HT1080 (cell line): ENCODE measurements around the gene PROP1. TPM values are rescaled to one million over a fixed set of nuclear protein-coding genes. Genes with fewer than 3 reads are reported as not detected.
"Not testable (repeated sequence)": the region's sequence is repeated elsewhere in the genome, so short reads cannot be mapped to it uniquely, and the experiment has no call there.

Source experiments
- DNase-seq: peaks from one replicate; pipeline ENCODE4 v3.0.0-alpha.2; 2015; ENCODE audit warnings: low read depth
- total RNA-seq: library from RNA; depleted of rRNA; stranded (reverse); fragments of >200 nt; shearing (Covaris generic); gene quantifications from 2 replicates; pipeline ENCODE4 v1.2.3, GENCODE V29; 2014; rRNA removed

The PROP1 gene
- total RNA-seq, 1 experiment from 2014 or later: not detected

- DNase-seq: not testable (repeated sequence)
Observed at GRCh38 chr5:177945601-177946283, 50.3 kb downstream of the PROP1 start.

GRCh38 chr5:177945145-177945544, 50.9 kb downstream of the PROP1 start:
- not testable (repeated sequence) for DNase-seq

GRCh38 chr5:177943805-177944736, 52.0 kb downstream of the PROP1 start:
- DNase-seq: not testable (repeated sequence)

- not testable (repeated sequence) for DNase-seq
Observed at GRCh38 chr5:177942896-177943295, 53.1 kb downstream of the PROP1 start.

Other genes with a start within 250 kb of the PROP1 start
- gene FAM153A, start 213.3 kb downstream of the PROP1 start, total RNA-seq: 1.4 and 3.5 TPM in 2 replicates
- 0.03 and 0.08 TPM in 2 replicates for gene N4BP3, start 117.3 kb upstream of the PROP1 start, total RNA-seq
- gene RMND5B, start 134.8 kb upstream of the PROP1 start, total RNA-seq: 23.0 and 24.4 TPM in 2 replicates
- 521 and 563 TPM in 2 replicates for gene NHP2, start 157.6 kb upstream of the PROP1 start, total RNA-seq
- not detected in 2 replicates for gene GMCL2, start 191.1 kb upstream of the PROP1 start, total RNA-seq
- gene HNRNPAB, start 208.3 kb upstream of the PROP1 start, total RNA-seq: 142 and 170 TPM in 2 replicates
- gene PHYKPL, start 236.6 kb upstream of the PROP1 start, total RNA-seq: 11.8 and 12.8 TPM in 2 replicates